ENCODE data around the gene EIF2D.

GRCh38 chr1:206591696-206592095 is 20.6 kb downstream of the EIF2D start:
- TF ChIP-seq CTCF (IDR thresholded peaks at IDR 0.05) (no peak), POLR2A (IDR thresholded peaks at IDR 0.05) (no peak)
